Epithelial cell of esophagus (primary cell): ENCODE results near the gene FRRS1.

Experiments
- DNase-seq: peaks from one replicate; pipeline ENCODE4 v3.0.0; 2010; ENCODE audit warnings: low read depth
- H3K4me3 ChIP-seq: 2 replicates; pipeline ENCODE4 v1.5.1; 2011; ENCODE audit warnings: mild to moderate bottlenecking, low read length, control low read depth
- TF ChIP-seq, protein P1 (sequence below): IDR thresholded peaks from 2 replicates; pipeline ENCODE4 v1.5.1; 2011; ENCODE audit warnings: low read depth, mild to moderate bottlenecking, low read length, control low read depth, inconsistent platforms; ENCODE audit not compliant: insufficient read depth; ENCODE audit errors: missing control alignments

The FRRS1 gene

GRCh38 chr1:99726407-99726806 is 40.0 kb downstream of the FRRS1 start:
- TF ChIP-seq, protein P1, sequence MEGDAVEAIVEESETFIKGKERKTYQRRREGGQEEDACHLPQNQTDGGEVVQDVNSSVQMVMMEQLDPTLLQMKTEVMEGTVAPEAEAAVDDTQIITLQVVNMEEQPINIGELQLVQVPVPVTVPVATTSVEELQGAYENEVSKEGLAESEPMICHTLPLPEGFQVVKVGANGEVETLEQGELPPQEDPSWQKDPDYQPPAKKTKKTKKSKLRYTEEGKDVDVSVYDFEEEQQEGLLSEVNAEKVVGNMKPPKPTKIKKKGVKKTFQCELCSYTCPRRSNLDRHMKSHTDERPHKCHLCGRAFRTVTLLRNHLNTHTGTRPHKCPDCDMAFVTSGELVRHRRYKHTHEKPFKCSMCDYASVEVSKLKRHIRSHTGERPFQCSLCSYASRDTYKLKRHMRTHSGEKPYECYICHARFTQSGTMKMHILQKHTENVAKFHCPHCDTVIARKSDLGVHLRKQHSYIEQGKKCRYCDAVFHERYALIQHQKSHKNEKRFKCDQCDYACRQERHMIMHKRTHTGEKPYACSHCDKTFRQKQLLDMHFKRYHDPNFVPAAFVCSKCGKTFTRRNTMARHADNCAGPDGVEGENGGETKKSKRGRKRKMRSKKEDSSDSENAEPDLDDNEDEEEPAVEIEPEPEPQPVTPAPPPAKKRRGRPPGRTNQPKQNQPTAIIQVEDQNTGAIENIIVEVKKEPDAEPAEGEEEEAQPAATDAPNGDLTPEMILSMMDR = no peak
- DNase-seq = no peak
- no peak overlapping the region for H3K4me3 ChIP-seq

DNA sequence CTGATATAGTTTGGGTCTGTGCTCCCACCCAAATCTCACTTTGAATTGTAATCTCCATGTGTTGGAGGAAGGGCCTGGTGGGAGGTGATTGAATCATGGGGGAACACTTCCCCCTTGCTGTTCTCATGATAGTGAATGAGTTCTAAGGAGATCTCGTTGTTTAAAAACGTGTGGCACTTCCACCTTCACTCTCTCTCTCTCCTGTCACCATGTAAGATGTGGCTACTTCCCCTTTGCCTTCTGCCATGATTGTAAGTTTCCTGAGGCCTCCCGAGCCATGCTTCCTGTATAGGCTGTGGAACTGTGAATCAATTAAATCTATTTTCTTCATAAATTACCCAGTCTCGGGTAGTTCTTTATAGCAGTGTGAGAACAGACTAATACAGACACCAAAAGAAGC is 40.4 kb downstream of the FRRS1 start:
- H3K4me3 ChIP-seq = no peak overlapping the region
- TF ChIP-seq, protein P1 = no peak

GRCh38 chr1:99723251-99723650 is 43.2 kb downstream of the FRRS1 start:
- TF ChIP-seq, protein P1 = no peak
- H3K4me3 ChIP-seq = no peak overlapping the region
- DNase-seq = no peak

More for the DNA sequence above, 40.4 kb downstream of the FRRS1 start:
- no peak for DNase-seq

GRCh38 chr1:99717005-99717404 is 49.4 kb downstream of the FRRS1 start:
- TF ChIP-seq, protein P1 = no peak
- DNase-seq = no peak
- no peak overlapping the region for H3K4me3 ChIP-seq

DNA sequence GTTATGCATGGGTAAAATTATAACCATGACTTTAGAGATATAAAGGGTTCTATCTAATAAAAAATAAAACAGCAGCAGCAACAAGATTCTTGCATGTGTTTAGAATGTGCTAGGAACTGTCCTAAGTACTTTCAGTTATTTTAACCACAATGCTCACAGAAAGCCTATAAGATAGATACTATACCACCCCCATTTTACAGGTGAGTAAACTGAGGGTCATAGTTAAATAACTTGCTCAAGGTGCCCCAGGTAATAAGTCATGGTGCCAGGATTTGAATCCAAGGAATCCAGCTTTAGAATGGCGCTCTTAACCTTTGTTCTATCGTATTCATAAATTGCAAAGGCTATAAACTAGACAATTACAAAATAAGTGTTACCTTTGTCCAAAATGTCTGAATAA is 53.4 kb downstream of the FRRS1 start:
- DNase-seq = no peak
- TF ChIP-seq, protein P1 = no peak
- no peak overlapping the region for H3K4me3 ChIP-seq

GRCh38 chr1:99710994-99711393 is 55.4 kb downstream of the FRRS1 start:
- TF ChIP-seq, protein P1 = no peak
- no peak overlapping the region for H3K4me3 ChIP-seq
- DNase-seq = no peak

DNA sequence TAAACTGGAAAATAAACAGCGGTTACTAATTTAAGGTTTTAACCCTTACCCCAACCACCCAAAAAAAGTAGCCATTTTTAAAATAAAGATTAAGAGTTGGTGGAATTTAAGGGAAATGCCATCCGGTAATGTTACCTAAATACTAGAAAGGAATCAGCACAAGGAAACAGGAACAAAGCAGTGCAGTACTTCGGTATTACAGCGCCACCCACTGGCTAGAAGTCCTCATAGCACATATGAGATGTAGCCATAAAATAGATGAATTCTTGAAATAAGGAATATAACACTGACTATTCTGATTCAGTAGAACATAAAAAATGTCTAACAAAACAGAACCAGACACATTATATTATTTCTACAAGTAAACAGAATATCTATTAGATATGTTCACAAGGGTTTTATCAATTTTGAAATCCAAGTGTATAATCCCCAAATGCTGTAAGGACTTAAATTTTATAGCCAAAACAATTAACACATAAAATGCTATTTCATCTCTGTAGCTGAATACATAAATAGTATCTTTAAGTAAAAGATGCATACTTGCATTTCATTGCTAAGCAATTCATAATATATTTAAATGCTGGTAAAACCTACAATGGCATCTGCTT is 58.8 kb downstream of the FRRS1 start:
- no peak overlapping the region for H3K4me3 ChIP-seq
- TF ChIP-seq, protein P1 = peak; percentile 84
- peak; percentile 69 for DNase-seq
